NOMO-1 treated with dmso at 0.1 percent for 144 hours (cell line): ENCODE measurements around the gene RADIL.

Experiments used
- DNase-seq: peaks from one replicate; lab custom pipeline; 2025; ENCODE audit not compliant: unreplicated experiment; lab: John Stamatoyannopoulos, UW

The RADIL gene

GRCh38 chr7:4833691-4834600 is 49.6 kb downstream of the RADIL start:
- no peak for DNase-seq

GRCh38 chr7:4833176-4833575 is 50.3 kb downstream of the RADIL start:
- no peak for DNase-seq

GRCh38 chr7:4832711-4833110 is 50.8 kb downstream of the RADIL start:
- DNase-seq, result no peak

GRCh38 chr7:4831723-4832495 is 51.6 kb downstream of the RADIL start:
- no peak for DNase-seq

GRCh38 chr7:4830176-4830575 is 53.3 kb downstream of the RADIL start:
- DNase-seq, result no peak

DNA sequence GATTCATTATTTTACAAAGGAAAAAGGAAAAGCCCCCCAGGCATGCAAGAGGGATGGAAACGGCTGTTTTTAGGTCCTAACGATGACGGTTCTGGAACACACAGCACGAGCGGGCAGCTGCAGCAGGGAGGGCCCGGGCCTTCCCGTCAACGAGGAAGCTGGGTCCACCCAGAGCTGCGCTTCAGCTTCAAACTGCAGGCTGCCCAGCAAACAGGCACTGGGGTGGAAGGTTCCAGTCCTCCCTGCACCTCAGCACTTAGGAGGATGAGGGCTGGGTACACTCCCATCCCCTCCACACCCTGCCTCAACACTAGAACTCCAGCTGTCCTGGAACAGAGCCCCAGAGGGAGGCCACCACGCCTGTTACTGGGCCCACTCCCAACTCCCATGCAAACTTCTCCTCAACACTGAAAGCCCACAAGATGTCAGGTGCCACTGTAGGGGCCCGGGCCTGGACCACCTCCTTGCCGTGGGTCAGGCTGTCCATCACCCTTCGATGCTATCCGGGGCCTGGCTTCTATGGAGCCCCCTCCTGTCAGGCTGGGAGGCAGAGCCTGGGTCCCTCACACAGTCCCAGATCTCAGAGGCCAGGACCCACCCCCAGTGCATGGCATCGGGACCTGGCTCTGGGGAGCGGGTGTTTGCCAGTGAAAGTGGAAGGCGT is 54.7 kb downstream of the RADIL start:
- DNase-seq, result no peak

GRCh38 chr7:4825081-4825480 is 58.4 kb downstream of the RADIL start:
- no peak for DNase-seq

DNA sequence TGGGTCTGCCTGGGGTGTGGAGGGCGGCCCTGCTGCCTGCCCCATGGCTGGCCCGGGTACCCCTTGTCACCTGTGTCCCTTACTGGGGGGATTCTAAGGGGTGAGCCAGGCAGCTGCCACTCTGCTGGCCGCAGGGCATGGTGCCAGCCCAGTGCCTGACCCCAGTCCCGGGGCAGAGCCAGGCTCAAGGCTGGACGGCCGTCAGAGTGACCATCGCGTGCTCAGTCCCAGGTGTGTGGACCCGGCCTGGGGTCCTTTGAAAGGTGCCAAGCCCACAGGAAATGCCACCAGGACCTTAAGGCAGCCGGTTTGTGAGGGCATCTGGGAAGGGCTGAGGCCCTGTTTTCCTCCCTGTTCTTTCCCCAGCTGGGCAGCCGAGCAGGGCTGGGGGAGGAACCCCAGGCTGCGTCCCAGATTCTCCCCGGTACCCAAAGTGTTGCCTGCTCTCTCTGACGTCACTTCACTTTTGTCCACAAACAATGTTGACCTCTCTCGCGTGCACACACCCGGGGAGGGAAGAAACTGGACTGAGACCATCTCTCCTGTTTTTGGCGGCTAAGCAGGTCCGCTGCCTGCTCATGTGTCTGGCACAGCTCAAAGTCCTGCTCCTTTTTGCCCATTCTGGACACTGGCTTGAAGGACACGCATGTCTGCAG is 59.3 kb downstream of the RADIL start:
- no peak for DNase-seq

DNA sequence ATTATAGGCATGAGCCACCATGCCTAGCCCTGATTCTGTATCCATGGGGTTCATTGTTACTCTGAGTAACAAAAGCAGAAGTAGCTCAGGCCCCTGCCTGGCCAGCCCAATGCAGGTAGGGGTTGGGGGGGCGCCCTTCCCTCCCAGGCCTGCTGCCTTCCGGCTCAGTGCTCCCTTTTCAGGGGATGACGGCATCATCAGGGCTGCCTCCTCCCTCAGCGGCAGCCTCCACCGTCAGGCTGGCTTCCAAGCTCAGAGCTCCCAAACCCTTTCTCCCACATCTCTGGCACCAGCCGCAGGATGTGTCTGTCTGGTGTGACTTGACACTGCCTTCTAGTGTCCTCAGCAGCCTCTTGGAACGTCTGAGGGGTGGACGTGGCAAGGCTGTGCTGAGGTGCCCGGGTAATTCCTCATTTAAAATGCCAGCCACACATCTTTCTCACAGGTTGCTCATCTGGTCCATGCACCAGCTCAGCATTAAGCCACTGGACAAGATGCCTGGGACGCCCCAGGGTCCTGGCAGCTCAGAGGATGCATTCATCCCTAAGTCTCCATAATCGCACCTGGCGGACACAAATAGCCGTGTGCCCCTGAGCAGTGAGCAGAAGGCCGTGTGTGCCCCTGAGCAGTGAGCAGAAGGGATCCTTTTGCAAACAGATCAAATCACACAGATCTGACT is 59.9 kb downstream of the RADIL start:
- no peak for DNase-seq

DNA sequence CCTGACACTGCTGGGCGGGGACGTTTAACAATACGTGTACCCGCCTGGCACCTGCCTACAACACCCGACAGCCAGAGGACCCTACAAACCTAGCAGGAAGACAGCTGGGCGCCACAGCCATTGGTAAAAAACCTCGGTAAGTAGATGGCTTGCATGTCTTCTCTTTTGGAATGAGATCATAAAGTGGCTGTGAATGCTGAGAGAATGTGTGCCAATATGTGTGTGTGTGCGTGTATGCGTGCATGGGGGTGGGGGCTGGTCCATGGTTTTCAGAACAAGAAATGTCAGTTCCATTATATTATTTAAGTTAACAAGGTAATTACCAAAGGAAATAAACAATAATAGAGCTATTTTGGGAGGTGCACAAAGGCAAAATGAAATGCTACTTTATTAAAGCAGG is 60.8 kb downstream of the RADIL start:
- no peak for DNase-seq

DNA sequence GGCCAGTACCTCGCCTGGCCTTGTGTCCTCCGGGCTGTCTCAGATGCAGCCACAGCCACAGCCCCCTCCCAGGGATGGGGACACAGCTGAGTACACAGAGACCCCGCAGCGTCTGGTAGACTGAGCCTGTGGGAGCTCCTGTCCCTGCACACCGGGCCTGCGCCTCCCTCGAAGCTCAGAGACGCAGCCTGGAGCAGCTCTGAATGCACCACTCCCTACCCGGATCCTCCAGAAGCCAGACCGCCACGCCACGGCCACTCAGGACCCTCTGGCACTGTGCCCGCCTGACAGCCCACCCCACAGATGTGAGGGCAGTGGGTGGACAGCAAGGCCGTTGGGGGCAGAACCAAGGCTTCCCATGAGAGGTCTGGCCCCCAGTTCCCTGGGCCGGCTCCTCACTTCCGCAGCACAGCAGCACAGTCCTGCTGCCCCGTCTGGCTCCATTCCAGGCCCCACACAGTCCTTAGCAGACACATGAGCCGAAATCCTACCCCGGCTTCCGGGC is 62.5 kb downstream of the RADIL start:
- DNase-seq, result no peak

GRCh38 chr7:4820405-4820966 is 63.0 kb downstream of the RADIL start:
- no peak for DNase-seq

DNA sequence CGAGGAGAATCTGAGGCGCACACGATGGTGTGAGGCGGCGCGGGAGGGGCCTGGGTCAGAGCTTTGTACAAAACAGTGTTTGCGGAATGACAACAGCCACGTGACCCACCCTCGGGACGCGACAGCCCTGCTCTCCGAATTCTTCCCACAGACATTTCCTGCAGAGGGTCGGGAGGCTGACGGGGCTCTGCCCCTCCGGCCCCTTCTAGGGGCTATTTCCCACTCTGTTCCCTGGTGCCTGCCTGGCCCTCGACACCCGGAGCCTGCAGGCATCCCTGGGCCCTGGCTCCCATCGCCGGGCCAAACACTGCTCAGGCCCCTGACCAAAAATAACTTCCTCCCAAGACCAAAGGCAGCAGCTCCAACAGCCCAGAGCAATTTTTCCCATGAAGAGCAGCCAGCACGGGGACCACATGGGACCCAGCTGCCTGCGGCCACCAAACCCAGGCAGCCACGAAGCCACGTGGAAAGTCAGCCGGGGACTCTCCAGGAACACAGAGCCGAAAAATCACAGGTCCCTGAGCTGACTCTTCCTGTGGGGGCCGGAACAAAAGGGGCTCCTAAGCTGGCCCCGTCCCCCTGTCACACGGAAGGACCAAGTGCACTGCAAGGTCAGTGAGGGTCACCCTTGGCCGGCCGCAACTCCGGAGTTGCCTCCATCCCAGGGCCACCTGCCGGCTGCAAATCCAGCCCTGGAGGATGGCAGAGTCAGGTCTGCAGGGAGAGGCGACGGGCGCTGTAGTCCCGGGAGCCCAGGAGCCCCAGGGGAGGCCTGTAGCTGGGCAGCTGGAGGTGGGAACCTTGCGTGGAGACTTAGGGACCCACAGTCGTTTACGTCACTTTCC is 63.7 kb downstream of the RADIL start:
- DNase-seq, result no peak

DNA sequence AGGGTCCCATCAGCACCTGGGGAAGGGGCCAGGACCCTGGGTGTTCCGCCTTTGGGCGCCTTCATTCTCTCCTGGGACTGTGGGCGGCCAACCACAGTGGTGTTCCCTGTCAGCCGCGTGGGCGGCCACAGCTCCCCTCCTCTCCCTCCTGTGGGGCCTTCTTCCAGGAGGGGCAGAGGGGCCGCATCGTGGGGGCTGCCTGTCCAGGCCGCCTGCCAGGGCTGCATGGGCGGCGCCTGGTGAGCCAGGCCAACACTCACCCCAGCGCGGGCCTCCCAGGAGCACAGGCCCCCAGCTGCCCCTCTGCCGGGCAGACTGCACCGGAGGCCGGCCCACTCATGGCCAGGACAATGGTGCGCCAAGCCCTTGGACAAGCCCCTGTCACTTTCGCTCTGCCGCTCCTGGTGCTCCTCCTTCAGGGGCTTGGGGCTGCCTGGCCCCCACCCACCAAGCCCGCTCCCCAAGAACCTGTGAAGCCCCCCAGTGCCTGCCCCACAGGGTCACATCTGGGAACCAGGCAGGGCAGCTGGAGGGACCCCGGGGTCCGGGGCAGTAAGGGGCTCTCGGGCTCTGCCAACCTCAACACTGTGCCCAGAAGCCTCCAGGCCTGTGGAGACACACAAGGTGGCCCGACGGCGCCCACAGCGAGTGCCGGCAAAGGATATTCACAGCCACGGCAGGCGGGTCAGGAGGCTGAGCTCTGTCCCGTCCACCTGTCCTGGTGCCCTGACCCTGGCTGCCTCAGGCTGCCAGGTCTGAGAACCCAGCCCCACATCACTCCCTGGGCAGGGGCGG is 65.3 kb downstream of the RADIL start:
- no peak for DNase-seq

GRCh38 chr7:4817178-4817901 is 66.2 kb downstream of the RADIL start:
- DNase-seq, result no peak

GRCh38 chr7:4816419-4817080 is 67.0 kb downstream of the RADIL start:
- DNase-seq, result no peak
